COLO829 (cell line): Measurements from ENCODE around the gene NTNG2.
A peak's percentile ranks its signal among the peaks of the same experiment; 100 is the strongest.

Experiments used
- DNase-seq: peaks from one replicate; pipeline ENCODE4 v3.0.0; 2012; ENCODE audit warnings: low spot score

The NTNG2 gene

GRCh38 chr9:132146575-132146974, 15.3 kb upstream of the NTNG2 start:
- no peak for DNase-seq

GRCh38 chr9:132147331-132147730, 14.5 kb upstream of the NTNG2 start:
- no peak for DNase-seq

DNA sequence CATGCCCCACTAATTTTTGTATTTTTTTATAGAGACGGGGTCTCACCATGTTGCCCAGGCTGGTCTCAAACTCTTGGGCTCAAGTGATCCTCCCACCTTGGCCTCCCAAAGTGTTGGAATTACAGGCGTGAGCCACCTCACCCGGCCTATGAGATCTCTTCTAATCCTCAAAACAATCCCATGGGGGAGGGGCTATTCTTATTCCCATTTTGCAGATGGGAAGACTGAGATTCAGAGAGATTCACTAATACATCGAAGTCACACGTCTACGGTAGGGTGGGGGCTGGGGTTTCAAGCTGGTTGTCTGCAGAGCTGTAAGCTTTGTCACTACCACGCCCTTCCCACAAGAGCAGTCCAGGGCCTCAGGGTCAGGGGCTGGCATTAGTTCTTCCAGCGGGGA, 14.0 kb upstream of the NTNG2 start:
- no peak for DNase-seq

GRCh38 chr9:132150256-132150655, 11.6 kb upstream of the NTNG2 start:
- DNase-seq, result no peak

- no peak for DNase-seq
Observed at GRCh38 chr9:132151118-132151517, 10.7 kb upstream of the NTNG2 start.

DNA sequence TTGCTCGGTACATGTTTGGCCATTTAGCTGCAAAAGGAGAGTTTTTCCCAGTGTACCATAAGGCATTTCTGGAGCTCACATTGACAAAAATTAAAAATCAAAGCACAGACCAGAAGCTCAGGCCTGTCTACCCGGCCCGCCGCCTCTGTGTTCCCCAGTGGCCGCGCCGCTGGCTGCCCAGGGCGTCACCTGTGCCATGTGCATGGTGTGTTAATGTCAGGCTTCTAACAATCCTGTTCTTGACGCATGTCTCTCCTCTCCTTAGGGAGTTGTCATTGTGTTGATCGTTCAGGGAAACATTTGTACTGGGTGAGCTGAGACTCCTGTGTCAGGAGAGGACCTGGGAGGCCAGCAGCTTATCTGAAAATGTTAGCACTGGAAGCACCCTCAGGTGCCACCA, 9.6 kb upstream of the NTNG2 start:
- no peak for DNase-seq

GRCh38 chr9:132154863-132155567, 6.8 kb upstream of the NTNG2 start:
- DNase-seq, result no peak

DNA sequence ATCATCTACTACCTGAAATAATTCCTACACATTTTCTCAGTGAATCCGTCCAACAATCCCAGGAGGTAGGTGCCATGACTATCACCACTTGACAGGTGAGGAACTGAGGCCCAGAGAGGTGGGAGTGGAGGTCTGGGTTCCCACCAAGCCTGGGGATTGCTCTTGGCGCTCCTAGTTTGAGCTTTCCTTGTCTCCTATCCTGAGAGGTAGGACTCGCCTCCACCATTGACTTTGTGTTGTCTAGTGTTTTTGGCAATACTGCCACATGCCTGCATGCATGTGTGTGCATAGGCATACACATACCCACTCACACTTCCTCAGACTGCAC, 6.3 kb upstream of the NTNG2 start:
- DNase-seq, result no peak

GRCh38 chr9:132156262-132156661, 5.6 kb upstream of the NTNG2 start:
- DNase-seq, result no peak

GRCh38 chr9:132157347-132158116, 4.3 kb upstream of the NTNG2 start:
- DNase-seq, result no peak

- DNase-seq, result peak; percentile 45
Observed at GRCh38 chr9:132160802-132161742, 786 bp upstream of the NTNG2 start.

DNA sequence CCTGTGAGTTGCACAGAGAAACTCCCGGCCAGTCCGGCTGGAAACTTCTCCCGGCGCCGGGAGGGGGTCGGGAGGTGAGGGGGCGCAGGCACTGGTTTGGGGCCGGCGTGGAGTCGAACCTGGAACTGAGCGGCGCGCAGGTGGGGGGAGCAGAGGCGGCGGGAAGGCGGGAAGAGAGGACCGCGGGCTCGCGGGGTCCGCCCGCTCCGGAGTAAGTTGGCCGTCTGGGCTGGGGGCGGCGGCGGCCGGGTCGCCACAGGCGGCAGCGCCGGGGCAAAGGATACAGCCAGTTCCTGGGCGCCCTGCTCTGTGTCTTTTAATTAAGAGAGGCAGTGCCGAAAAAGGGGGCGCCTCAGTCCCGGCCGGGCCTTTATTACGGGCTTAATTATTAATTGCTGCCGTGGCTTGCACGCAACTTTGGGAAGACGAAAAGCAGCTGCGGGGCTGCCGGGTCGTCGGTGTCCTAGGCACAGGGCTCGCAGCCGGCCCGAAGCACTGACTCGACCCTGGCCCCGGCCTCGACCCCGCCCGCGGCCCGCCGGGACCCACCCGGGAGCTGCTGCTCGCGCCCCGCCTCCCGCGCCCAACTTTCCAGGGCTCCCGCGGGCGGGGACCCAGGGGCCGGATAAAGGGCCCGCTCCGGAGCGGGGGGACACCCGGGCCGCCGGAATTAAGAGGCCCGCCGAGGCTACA, 1.1 kb downstream of the NTNG2 start:
- no peak for DNase-seq

DNA sequence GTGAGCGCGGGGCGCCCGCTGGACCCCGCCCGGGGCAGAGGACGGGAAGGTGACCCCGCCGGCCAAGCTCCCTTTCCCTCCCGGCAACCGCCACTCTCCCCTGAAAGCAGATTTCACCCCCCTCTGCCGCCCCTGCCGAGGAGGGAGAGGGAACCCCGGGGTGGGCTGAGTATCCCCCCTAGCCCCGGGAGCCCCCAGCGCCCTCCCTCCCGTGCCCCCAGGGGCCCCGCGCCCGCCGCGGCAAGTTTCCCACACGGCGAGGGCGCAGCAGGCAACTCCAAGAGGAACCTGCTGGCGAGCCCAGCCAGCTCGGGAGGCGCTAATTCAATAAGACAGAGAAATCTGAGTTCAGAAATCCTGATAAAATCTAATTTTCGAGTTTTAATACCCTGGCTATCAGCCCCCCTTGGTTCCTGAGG, 1.6 kb downstream of the NTNG2 start:
- no peak for DNase-seq

GRCh38 chr9:132163876-132164603, 2.2 kb downstream of the NTNG2 start:
- no peak for DNase-seq

- no peak for DNase-seq
Observed at GRCh38 chr9:132164604-132165362, 2.9 kb downstream of the NTNG2 start.

DNA sequence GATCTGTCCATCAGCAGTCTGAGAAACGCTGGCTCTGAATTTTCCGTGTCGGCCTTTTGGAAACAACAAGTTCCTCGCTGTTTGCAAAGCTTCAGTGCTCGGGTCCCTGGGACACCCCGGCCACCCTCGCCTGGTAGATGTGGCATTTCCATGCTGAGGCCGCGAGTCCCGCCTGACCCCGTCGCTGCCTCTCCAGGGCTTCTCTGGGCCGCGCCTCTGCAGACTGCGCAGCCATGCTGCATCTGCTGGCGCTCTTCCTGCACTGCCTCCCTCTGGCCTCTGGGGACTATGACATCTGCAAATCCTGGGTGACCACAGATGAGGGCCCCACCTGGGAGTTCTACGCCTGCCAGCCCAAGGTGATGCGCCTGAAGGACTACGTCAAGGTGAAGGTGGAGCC, 4.7 kb downstream of the NTNG2 start:
- DNase-seq, result no peak

GRCh38 chr9:132167192-132167591, 5.3 kb downstream of the NTNG2 start:
- no peak for DNase-seq

GRCh38 chr9:132168347-132168746, 6.5 kb downstream of the NTNG2 start:
- no peak for DNase-seq

GRCh38 chr9:132168851-132169250, 7.0 kb downstream of the NTNG2 start:
- no peak for DNase-seq

DNA sequence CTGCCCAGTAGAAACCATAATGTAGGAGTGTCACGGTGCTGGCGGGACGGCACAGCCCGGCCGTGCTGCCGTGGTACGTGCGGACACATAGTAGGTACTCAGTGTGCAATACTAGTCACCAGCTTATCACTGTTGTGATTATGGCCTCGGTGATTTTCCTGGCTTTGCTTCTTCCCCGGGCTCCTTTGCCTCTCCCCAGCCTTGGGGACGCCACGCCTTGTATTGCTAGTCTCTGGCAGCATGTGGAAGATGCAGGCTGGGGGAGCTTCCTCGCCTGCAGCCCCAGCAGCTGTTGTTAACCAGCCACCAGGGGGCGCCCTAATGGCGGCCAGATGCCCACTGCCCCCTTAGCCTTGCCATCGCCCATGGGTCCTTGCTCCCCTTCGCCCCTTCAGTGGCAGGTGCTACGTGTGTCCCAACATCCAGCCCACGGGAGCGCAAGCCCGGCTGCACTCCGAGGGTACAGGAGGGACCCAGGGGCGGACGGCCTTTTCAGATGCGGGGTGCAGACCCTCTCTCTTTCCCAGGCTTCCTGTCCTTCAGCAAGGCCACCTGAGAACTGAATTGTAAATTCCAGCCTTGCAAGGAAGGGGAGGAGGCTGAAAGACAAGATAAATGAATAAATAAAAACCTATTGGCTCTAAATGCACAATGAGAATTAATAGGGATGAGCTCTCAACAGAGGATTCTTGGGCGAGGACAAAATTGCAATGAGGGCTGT, 8.0 kb downstream of the NTNG2 start:
- peak; percentile 63 for DNase-seq
